ENCODE data around the gene CDH11.

- TF ChIP-seq SUZ12 (IDR thresholded peaks at IDR 0.05; ENCODE audit: extremely low read depth, insufficient read depth, insufficient read length), result no peak
- TF ChIP-seq YY1 (IDR thresholded peaks at IDR 0.05; ENCODE audit: insufficient read depth, insufficient read length), result no peak
- TF ChIP-seq ZNF274 (IDR thresholded peaks at IDR 0.05; ENCODE audit: low read depth, low read length), result no peak
These were observed 221.3 kb downstream of the CDH11 start for GRCh38 chr16:64900517-64900916.

Measured in NT2/D1 (cell line).